Body of pancreas (tissue), 4 donors: ENCODE results near the gene OR10H4.

Experiments used
- CTCF ChIP-seq, 7 experiments: fragments of 450-650 bp in 4 of 7; fragments of 200-600 bp in 3 of 7; sonication (generic) in 3 of 7; IDR thresholded peaks; one replicate each; pipeline ENCODE4 v1.5.1; 2016 to 2019; ENCODE audit warnings: antibody characterized with exemption in 7 of 7
- POLR2A ChIP-seq, 3 donors: fragments of 450-650 bp; IDR thresholded peaks; one replicate each; pipeline ENCODE4 v1.6.1; 2016; ENCODE audit warnings: antibody characterized with exemption in 3 of 3, mild to moderate bottlenecking in 2 of 3

GRCh38 chr19:15936950-15937349 lies 11.9 kb upstream of the OR10H4 start:
- TF ChIP-seq POLR2A (IDR thresholded peaks at IDR 0.05) = no peak
- TF ChIP-seq CTCF (IDR thresholded peaks at IDR 0.05) = no peak
